SW480 (cell line): ENCODE measurements around the gene ZBTB9.

ENCODE experiments used
- DNase-seq: peaks from one replicate; pipeline ENCODE4 v3.0.0-alpha.2; 2016; ENCODE audit warnings: low spot score

ZBTB9 gene

GRCh38 chr6:33433001-33433543 is 21.3 kb upstream of the ZBTB9 start:
- DNase-seq, result no peak

GRCh38 chr6:33433544-33434191 is 20.7 kb upstream of the ZBTB9 start:
- no peak for DNase-seq

GRCh38 chr6:33434961-33435360 is 19.4 kb upstream of the ZBTB9 start:
- no peak for DNase-seq

GRCh38 chr6:33437666-33438065 is 16.7 kb upstream of the ZBTB9 start:
- DNase-seq, result no peak

GRCh38 chr6:33438978-33439594 is 15.3 kb upstream of the ZBTB9 start:
- DNase-seq, result no peak

- DNase-seq, result no peak
Measured at GRCh38 chr6:33439956-33440648, 14.3 kb upstream of the ZBTB9 start.

GRCh38 chr6:33440649-33441309 is 13.6 kb upstream of the ZBTB9 start:
- no peak for DNase-seq

GRCh38 chr6:33441457-33441856 is 12.9 kb upstream of the ZBTB9 start:
- no peak for DNase-seq

GRCh38 chr6:33442283-33442682 is 12.1 kb upstream of the ZBTB9 start:
- DNase-seq, result no peak

GRCh38 chr6:33443025-33443424 is 11.4 kb upstream of the ZBTB9 start:
- no peak for DNase-seq

- no peak for DNase-seq
Measured at GRCh38 chr6:33443619-33444504, 10.5 kb upstream of the ZBTB9 start.

- DNase-seq, result no peak
Measured at GRCh38 chr6:33445119-33445603, 9.2 kb upstream of the ZBTB9 start.

- DNase-seq, result no peak
Measured at GRCh38 chr6:33446356-33446755, 8.0 kb upstream of the ZBTB9 start.

- no peak for DNase-seq
Measured at GRCh38 chr6:33450434-33450833, 3.9 kb upstream of the ZBTB9 start.

- DNase-seq, result no peak
Measured at GRCh38 chr6:33451606-33452005, 2.8 kb upstream of the ZBTB9 start.

- no peak for DNase-seq
Measured at GRCh38 chr6:33452496-33452895, 1.9 kb upstream of the ZBTB9 start.

- no peak for DNase-seq
Measured at GRCh38 chr6:33453393-33454008, 875 bp upstream of the ZBTB9 start.

- no peak for DNase-seq
Measured at GRCh38 chr6:33455051-33455450, 675 bp downstream of the ZBTB9 start.

GRCh38 chr6:33456156-33456555 is 1.8 kb downstream of the ZBTB9 start:
- DNase-seq, result no peak

- no peak for DNase-seq
Measured at GRCh38 chr6:33458676-33459075, 4.3 kb downstream of the ZBTB9 start.

- DNase-seq, result no peak
Measured at GRCh38 chr6:33459226-33459625, 4.8 kb downstream of the ZBTB9 start.
